GM12878 (cell line): ENCODE measurements around the gene AJM1. TPM values are rescaled to one million over a fixed set of nuclear protein-coding genes. Genes with fewer than 3 reads are reported as not detected.

Experiments
- ATAC-seq: fragments of 200-7000 bp; cut with Tn5 transposase; 3 replicates; pipeline ENCODE4 v1.9.1; 2020; ENCODE audit warnings: mild to moderate bottlenecking, moderate library complexity
- BruUV-seq: library from RNA; stranded (reverse); fragments of 400-500 nt; replicated peaks from 2 replicates; lab custom pipeline; 2021; lab: Mats Ljungman, UMichigan
- CTCF ChIA-PET: fragments of 300-600 bp; sonication (Branson Sonifier 250); formaldehyde crosslinking; extraction: SDS; loops from one replicate; lab custom pipeline; 2021; ENCODE audit warnings: inconsistent platforms; lab: Yijun Ruan, JAX
- POLR2A ChIA-PET: fragments of 350-600 bp; formaldehyde crosslinking; extraction: SDS; loops from one replicate; lab custom pipeline; 2021; ENCODE audit warnings: inconsistent platforms; lab: Charles Lee
- RAD21 ChIA-PET: fragments of 300-600 bp; sonication (Branson Sonifier 250); formaldehyde crosslinking; loops from one replicate; lab custom pipeline; 2023; ENCODE audit warnings: antibody characterized with exemption; ENCODE audit not compliant: unreplicated experiment; lab: Charles Lee
- SMC1A ChIA-PET: fragments of 300-600 bp; sonication (Branson Sonifier 250); formaldehyde crosslinking; loops from one replicate; lab custom pipeline; 2023; ENCODE audit not compliant: unreplicated experiment, uncharacterized antibody; lab: Charles Lee
- DNase-seq: peaks from one replicate; pipeline ENCODE4 v3.0.0-alpha.2; 2011; ENCODE audit warnings: low read depth, low spot score
- FAIRE-seq: peaks from 3 replicates; lab custom pipeline; 2011; peaks lifted over from hg19 to GRCh38; lab: Jason Lieb, UNC
- H2AFZ ChIP-seq: 2 replicates; pipeline ENCODE4 v1.6.0; 2011; ENCODE audit warnings: low read depth, low read length, control low read depth; ENCODE audit not compliant: control insufficient read depth
- H3K27ac ChIP-seq: 2 replicates; pipeline ENCODE4 v1.5.1; 2011; ENCODE audit warnings: control low read depth; ENCODE audit not compliant: control insufficient read depth, insufficient read depth
- H3K27me3 ChIP-seq, 2 experiments: replicated peaks in 1 of 2; 2 replicates each; pipeline versions ENCODE4 v1.6.0 to v1.6.1; 2011; ENCODE audit warnings: low read length in 1 of 2; ENCODE audit not compliant: control insufficient read depth in 2 of 2, insufficient read depth in 2 of 2
- H3K36me3 ChIP-seq, 2 experiments: 2 replicates each; pipeline ENCODE4 v1.5.1; 2011; ENCODE audit warnings: low read length in 1 of 2; ENCODE audit not compliant: control insufficient read depth in 2 of 2, insufficient read depth in 2 of 2
- H3K4me1 ChIP-seq: 2 replicates; pipeline ENCODE4 v1.6.1; 2011; ENCODE audit warnings: mild to moderate bottlenecking, low read length, moderate library complexity, mixed read lengths; ENCODE audit not compliant: control insufficient read depth, insufficient read depth
- H3K4me2 ChIP-seq: 2 replicates; pipeline ENCODE4 v1.6.0; 2011; ENCODE audit warnings: control low read depth; ENCODE audit not compliant: control insufficient read depth, insufficient read depth
- H3K4me3 ChIP-seq: fragments of 200-600 bp; sonication (generic); 2 replicates; pipeline ENCODE4 v1.5.1; 2016
- H3K79me2 ChIP-seq: 2 replicates; pipeline ENCODE4 v1.6.0; 2011; ENCODE audit warnings: low read length; ENCODE audit not compliant: control insufficient read depth, insufficient read depth
- H3K9ac ChIP-seq: 2 replicates; pipeline ENCODE4 v1.8.0; 2011; ENCODE audit warnings: low read length, control low read depth, mixed read lengths; ENCODE audit not compliant: control insufficient read depth, insufficient read depth
- H3K9me3 ChIP-seq: replicated peaks from 3 replicates; pipeline ENCODE4 v1.5.1; 2011; ENCODE audit warnings: mild to moderate bottlenecking, low read length; ENCODE audit not compliant: control insufficient read depth, insufficient read depth
- H4K20me1 ChIP-seq: 2 replicates; pipeline ENCODE4 v1.6.0; 2011; ENCODE audit not compliant: control insufficient read depth, insufficient read depth
- POLR2A ChIP-seq: IDR thresholded peaks from 2 replicates; pipeline ENCODE4 v1.6.1; 2011; ENCODE audit warnings: low read depth, mild to moderate bottlenecking, low read length
- REST ChIP-seq: IDR thresholded peaks from 2 replicates; pipeline ENCODE4 v1.6.1; 2012; ENCODE audit warnings: mild to moderate bottlenecking, low read depth, low read length
- ZZZ3 ChIP-seq: IDR thresholded peaks from 2 replicates; pipeline ENCODE4 v1.6.1; 2011; ENCODE audit warnings: low read depth; ENCODE audit not compliant: control insufficient read depth, insufficient read length
- WGBS: methylation state at CpG from one replicate; pipeline ENCODE4 v1.1.6; 2016; ENCODE audit warnings: low lambda C conversion rate; ENCODE audit not compliant: insufficient replicate concordance, insufficient coverage; ENCODE audit errors: missing lambda C conversion rate; 5-methylcytosine and 5-hydroxymethylcytosine counted together
- in situ Hi-C: fragments of 300-500 bp; cut with MboI; formaldehyde crosslinking; loops from 9 replicates; pipeline ENCODE4 v1.14.3; 2018; ENCODE audit warnings: mixed read lengths
- intact Hi-C: fragments of 100-400 bp; cut with micrococcal nuclease; formaldehyde crosslinking; loops from one replicate; pipeline ENCODE4 v1.14.2; 2022; ENCODE audit not compliant: unreplicated experiment
- polyA plus RNA-seq, 11 experiments: library from polyadenylated mRNA; depleted of rRNA in 4 of 11; unstranded in 6 of 11; stranded (reverse) in 5 of 11; fragments of >200 nt; fragmentation: Nextera tagmentation in 4 of 11; fragmentation: Illumina TruSeq in 1 of 11; extraction: Ambion mirVana in 4 of 11; extraction: Trizol in 1 of 11; gene quantifications; 1 replicate in 1 of 11; 2 replicates in 10 of 11; pipeline versions ENCODE4 v1.2.1 to v1.2.3, GENCODE V29; 2011 to 2016; ENCODE audit warnings: inconsistent platforms in 2 of 11, missing spikeins in 2 of 11, low read depth in 1 of 11
- total RNA-seq, 4 experiments: library from RNA; depleted of rRNA in 3 of 4; stranded (reverse); fragments of >200 nt in 3 of 4; fragmentation: Illumina TruSeq in 1 of 4; extraction: Trizol in 1 of 4; gene quantifications; 2 replicates each; pipeline versions ENCODE4 v1.2.1 to v1.2.3, GENCODE V29; 2013 to 2021
- TF ChIP-seq, protein P1 (sequence below): fragments of 450-650 bp; IDR thresholded peaks from 2 replicates; pipeline ENCODE4 v1.6.1; 2017; ENCODE audit warnings: borderline replicate concordance

Gene AJM1
- total and polyA plus RNA-seq, 10 of the 15 experiments (the other 5 are each of a cell fraction or from before 2014, with no cell fraction given): 0.06 to 2.5 (median 1.0) TPM; not detected in 2

GRCh38 chr9:136858452-136858843 lies 16.2 kb downstream of the AJM1 start:
- Histone ChIP-seq H3K4me3 (no peak overlapping the region), H2AFZ (no peak overlapping the region), H3K4me1 (no peaks in the 10 kb centered on the region), H3K27ac (no peak overlapping the region), H3K9ac (no peak overlapping the region), H4K20me1 (0 out of 2 replicates have a peak, but pooled peaks cover 2% of the 10 kb centered on the region), H3K79me2 (peaks cover 2% of the 10 kb centered on the region; the same call in 1 of the 2 replicates), H3K36me3 (peaks cover under 1 to 10% of the 10 kb centered on the region in 2 experiments; a peak in 3 of 4 replicates), H3K4me2 (no peak overlapping the region), H3K9me3 (no peaks in the 10 kb centered on the region), H3K27me3 (no peaks in the 10 kb centered on the region)
- WGBS: 93% methylated on average over 15 of the region's 15 CpGs
- TF ChIP-seq REST (no peak), ZZZ3 (no peak), POLR2A (peak; percentile 2; the same call in 1 of the 2 replicates)
- TF ChIP-seq, protein P1, sequence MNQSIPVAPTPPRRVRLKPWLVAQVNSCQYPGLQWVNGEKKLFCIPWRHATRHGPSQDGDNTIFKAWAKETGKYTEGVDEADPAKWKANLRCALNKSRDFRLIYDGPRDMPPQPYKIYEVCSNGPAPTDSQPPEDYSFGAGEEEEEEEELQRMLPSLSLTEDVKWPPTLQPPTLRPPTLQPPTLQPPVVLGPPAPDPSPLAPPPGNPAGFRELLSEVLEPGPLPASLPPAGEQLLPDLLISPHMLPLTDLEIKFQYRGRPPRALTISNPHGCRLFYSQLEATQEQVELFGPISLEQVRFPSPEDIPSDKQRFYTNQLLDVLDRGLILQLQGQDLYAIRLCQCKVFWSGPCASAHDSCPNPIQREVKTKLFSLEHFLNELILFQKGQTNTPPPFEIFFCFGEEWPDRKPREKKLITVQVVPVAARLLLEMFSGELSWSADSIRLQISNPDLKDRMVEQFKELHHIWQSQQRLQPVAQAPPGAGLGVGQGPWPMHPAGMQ: no peak
- DNase-seq (no peak), ATAC-seq (no peak), FAIRE-seq (no peak)
- CTCF ChIA-PET: no interaction called here
- in situ Hi-C loops: no loop called here
- SMC1A ChIA-PET: no interaction called here
- intact Hi-C loops: no loop called here
- RAD21 ChIA-PET: no interaction called here
- BruUV-seq: no TSS peak
- POLR2A ChIA-PET: no interaction called here
